Measurements from ENCODE around the gene P2RY11.

Gene P2RY11, protein sequence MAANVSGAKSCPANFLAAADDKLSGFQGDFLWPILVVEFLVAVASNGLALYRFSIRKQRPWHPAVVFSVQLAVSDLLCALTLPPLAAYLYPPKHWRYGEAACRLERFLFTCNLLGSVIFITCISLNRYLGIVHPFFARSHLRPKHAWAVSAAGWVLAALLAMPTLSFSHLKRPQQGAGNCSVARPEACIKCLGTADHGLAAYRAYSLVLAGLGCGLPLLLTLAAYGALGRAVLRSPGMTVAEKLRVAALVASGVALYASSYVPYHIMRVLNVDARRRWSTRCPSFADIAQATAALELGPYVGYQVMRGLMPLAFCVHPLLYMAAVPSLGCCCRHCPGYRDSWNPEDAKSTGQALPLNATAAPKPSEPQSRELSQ

DNA sequence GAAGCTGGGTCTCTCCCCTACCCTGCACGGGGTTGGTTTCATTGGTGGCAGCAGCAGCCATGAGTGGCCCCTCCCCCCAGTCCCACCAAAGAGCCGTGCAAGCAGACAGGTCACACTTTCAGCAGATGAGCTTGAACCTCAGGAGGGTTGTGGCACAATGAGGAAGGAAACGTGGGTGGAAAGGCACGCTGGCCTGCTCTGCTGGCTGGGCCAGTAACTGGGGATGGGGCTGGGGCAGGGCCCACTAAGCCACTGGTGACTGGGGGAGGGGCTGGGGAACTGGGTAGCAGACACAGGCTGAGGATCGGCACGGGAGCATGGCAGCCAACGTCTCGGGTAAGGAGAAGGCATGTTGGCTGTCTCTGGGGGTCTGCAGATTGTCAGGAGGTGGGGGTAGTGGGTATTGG lies at the start of gene P2RY11:
Gene P2RY11, plus strand, starts transcription at position 289 of the 407 bp plus-strand sequence. Its CDS starts 29 bp downstream, at position 318.
- DNase-seq: no peak

DNA sequence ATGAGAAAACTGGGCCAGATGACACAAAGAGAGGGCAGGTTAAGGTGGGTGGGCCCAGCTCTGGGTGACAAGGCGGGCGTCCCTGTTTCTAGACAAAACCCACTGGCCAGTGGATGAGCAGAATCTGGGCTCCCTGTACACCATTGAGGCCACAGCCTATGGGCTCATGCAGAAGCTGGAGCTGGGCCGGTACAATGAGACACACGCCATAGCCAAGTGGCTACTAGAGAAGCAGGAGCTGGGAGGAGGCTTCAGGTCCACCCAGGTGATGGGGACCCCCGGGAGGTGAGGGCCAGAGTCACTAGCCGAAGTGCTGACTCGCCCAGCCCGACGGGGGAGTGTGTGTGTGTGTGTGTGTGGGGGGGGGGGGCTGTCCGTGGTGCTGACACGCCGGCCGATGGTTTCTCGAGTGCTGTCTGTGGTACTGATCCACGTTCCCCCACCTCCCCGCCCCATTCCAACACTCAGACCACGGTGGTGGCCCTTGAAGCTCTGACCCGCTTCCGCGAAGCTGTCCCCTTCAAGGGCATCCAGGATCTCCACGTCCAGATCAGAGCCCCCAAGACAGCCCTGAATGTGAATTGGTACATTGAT lies 49.7 kb upstream of the P2RY11 start:
- no peak for DNase-seq

DNA sequence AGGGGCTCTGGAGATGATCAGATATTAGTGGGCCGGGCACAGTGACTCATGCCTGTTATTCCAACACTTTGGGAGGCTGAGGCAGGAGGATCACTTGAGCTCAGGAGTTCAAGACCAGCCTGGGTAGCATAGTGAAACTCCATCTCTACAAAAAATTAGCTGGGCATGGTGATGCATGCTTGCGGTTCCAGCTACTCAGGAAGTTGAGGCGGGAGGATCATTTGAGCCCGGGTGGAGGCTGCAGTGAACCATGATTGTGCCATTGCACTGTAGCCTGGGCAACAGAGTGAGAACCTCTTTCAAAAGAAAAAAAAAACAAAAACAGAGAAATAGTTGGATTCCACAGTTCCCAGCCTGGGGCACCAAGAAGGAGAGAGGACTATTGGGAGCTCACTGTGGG lies 43.3 kb upstream of the P2RY11 start:
- no peak for DNase-seq

DNA sequence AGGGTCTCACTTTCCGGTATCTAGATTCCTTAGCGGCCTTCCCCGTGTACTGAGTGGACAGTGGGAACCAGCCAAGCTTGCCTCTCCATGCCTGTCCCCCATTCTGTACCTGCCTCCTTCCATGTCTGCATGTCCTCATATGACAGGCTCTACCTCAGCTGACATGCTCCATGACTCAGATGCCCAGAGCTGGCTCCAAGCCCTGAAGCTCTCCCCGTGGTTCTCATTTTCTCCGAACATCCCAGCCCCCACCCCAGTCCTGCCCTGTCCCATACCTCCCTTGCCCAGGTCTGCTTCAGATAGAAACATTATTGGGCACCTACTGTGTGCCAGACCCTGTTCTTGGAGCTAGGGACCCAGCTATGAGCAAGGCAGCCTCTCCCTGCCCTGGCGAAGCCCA lies 42.4 kb upstream of the P2RY11 start:
- DNase-seq: no peak

DNA sequence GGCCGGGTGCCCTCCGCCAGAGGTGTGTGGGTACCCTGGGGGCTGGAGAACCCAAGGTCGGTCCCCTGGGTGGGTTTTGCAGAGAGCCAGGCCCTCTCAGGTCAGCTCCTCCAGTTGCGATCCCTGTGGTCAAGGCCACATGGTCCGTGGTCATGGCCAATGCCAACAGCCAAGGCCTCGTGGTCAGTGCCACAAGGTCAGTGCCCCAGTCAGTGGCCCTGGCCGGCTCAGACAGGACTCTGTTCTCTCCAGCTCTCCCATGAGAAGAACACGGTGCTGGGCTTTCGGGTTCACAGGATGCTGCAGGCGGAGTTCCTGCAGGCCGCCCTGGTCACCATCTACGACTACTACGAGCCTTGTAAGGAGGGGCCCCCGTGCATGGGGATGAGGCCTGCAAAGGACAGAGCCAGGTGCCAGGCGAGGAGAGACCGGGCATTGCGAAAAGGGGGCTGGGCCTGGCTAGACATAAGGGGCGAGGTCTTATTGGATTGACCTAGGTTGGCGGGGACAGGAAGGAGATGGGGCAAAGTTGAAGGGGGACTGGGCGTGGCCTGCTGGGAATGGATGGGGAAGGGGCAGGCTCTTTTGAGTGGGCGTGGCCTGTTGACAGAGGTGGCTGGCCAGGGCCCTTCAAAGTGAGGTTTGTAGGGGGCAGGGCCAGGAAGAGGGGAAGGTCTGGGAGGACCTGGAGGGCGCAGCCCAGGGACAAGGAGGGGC lies 40.6 kb upstream of the P2RY11 start:
- DNase-seq: no peak

DNA sequence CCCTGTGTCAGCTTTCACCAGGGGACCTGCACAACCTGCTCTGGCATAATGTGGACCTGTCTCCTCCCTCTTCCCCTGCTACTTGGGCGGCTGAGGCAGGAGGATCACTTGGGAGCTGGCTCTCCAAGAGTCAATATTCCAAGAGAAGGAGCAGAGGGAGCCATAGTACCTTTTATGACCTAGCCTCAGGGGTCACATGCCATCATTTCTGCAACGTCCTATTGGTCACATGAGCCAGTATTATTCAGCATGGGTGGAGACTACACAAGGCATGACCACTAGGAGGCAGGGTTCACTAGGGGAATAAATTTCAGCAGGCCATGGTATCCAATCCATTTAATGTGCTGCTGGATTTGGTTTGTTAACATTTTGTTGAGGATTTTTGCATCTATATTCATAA lies 37.3 kb upstream of the P2RY11 start:
- DNase-seq: no peak

DNA sequence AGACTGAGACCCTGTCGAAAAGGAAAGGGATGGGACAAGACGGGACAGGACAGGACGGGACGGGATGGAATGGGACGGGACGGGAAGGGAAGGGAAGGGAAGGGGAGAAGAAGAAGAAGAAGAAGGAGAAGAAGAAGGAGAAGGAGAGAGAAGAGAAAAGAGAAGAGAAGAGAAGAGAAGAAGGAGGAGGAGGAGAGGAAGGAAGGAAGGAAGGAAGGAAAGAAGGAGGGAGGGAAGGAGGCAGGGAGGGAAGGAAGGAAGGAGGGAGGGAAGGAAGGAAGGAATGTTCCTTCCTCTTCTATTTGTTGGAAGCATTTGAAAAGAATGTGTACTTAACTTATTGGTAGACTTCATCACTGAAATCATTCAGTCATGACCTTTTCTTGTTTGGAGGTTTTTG lies 35.0 kb upstream of the P2RY11 start:
- DNase-seq: no peak

DNA sequence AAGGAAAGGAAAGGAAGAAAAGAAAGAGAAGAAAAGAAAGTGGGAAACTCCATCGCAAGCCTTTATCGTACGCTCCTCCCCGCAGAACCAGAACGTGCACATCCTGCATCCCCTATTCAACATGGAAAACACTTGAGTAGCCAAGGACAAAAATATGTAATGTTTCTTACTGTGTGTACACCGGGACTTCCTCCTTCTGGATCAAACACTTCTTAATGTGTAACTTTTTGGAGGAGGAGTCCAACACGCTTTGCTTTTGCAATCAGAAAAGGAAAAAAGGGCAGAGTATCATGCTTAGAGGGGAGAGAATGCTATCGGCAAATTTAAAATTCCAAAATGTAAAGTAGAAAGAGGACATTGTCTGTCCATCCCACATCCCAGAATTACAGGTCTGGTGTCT lies 33.2 kb upstream of the P2RY11 start:
- no peak for DNase-seq

DNA sequence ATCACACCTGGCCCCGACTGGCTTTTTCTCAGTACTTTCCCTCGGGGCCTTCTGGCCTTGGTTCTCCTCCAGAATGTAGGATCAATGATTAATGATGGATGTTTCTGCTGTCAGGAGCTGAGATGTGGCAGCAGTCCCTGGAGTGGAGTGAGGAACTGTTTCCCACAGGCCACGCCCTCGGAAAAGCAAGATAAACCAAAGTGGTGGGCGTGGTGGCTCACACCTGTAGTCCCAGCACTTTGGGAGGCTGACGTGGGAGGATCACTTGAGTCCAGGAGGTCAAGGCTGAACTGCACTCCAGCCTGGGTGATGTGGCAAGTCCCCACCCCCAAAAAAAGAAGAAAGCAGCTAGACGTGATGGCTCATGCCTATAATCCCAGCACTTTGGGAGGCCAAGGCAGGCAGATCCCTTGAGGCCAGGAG lies 32.5 kb upstream of the P2RY11 start:
- no peak for DNase-seq

DNA sequence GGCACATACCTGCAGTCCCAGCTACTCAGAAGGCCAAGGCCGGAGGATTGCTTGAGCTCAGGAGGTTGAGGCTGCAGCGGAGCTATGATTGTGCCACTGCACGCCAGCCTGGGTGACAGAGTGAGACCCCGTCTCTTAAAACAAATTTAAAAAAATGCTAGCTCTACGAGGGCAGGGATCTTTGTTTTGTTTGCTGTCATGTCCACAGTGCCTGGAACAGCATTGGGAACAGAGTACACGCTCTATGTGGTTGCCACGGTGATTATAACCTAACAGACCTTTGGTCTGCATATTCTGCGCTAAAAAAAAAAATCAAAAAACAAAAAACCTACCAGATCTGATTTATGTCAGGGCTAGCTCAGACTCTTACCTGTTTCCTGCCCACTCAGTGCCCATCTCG lies 27.6 kb upstream of the P2RY11 start:
- no peak for DNase-seq

DNA sequence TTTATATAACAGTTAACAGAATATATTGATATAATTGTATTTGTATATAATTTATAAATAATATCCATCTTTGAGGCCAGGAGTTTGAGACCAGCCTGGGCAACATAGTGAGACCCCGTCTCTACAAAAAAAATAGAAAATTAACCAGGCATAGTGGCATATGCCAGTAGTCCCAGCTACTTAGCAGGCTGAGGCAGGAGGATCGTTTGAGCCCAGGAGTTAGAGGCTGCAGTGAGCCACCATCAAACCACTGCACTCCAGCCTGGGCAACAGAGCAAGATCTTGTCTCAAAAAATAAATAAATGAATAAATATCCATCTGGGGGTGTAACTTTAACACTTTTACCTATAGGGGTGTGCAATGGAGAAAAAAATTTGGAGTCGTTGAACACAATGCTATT lies 26.7 kb upstream of the P2RY11 start:
- DNase-seq: no peak

DNA sequence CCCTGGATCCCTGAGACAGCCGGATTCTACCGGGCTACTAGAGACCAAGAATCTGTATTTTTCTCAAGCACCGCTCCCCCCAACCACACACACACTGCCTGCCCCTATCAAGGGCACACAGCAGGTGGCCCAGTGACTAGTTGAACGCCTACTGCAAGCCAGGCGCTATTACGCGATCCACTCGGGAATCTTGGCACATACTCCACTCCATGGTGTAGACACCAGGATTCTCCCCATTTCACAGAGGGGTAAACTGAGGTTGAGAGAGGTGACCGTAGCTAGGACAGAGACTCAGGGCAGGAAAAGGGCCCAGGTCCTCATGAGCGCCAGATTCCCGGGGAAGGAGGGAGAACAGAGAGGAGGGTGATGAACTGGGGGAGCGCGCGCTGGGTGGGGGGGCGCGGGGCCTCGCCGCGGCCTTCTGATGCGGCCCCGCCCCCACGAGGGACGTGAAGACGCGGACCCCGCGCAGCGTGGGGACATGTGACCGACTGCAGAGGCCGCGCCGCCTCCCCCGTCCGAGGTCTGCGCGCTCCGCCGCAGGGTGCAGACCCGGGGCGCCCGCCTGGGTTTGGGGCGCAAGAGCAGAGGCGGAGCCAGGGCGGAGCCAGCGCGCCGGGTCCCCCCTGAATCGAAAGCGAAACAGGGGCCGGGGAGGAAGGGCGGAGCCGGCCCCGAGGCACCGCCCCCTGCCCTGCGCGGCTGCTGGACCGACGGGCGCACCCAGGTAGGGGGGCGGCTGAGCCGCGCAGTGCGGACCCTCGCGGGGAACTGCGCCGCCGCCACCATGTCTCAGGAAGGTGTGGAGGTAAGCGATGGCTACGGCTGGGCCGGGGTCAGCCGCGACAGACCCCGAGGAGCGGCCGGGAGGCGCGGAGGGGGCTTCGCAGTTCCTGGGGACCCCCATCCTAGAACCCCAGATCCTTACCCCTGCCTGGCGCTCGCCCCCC lies 25.6 kb upstream of the P2RY11 start, which contains the start of gene SHFL:
Gene SHFL, plus strand, starts transcription at position 677 of the 950 bp plus-strand sequence. Its CDS starts 111 bp downstream, at position 788.
- DNase-seq: peak; percentile 9

DNA sequence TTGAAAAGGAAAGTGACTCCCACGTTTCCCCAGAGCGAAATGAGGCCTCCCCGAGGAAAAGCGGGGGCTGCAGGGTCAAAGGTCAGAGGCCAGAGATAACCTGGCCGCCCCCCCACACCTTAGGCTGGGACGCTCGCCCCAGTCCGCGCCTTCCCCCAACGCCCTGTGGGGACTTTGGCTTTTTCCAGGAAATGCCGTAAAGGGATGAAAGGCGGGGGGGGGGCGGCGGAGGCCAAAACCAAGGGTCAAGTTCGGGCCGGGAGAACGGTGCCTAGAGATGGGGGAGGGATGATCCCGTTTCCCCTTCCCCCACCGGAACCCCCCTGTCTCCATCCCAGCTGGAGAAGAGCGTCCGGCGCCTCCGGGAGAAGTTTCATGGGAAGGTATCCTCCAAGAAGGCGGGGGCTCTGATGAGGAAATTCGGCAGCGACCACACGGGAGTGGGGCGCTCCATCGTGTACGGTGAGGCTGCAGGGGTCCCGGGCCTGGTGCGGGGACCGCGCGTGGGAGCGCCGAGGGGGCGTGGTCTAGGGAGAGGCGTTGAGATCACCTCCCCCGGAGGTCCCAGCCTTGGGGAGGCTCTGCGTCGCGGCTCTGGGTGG lies 24.8 kb upstream of the P2RY11 start:
- DNase-seq: no peak

DNA sequence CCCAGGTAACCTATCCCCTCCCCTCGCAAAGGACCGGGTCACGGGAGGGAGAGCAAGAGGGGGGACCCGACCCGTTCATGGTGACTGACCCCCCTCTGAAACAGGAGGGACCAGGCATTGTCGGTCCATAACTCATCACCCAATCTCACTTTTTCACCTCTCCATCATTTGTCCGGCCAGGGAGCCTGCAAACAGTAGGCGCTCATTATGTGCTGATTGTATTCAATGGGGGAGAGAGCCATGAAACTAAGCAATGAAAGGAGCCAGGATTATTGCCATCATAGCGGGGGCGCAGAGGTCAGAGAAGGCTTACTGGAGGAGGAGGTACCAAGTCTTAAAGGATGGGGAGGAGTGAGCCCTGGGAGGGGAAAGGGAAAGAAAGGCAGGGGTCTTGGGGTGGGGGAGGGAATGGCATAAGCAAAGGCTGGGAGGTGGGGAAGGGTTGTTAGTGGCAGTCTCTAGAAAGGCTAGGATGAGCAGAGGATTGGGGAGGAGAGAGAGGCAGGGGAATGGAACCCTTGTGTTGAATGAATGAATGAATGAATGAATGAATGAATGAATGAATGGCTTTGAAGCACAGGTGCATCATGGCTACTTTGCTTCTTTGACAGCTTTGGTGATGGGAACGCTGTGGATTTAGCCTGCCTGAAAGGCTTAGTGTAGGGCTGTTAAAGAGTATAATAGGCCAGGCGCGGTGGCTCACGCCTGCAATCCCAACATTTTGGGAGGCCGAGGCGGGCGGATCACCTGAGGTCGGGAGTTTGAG lies 24.0 kb upstream of the P2RY11 start:
- no peak for DNase-seq

DNA sequence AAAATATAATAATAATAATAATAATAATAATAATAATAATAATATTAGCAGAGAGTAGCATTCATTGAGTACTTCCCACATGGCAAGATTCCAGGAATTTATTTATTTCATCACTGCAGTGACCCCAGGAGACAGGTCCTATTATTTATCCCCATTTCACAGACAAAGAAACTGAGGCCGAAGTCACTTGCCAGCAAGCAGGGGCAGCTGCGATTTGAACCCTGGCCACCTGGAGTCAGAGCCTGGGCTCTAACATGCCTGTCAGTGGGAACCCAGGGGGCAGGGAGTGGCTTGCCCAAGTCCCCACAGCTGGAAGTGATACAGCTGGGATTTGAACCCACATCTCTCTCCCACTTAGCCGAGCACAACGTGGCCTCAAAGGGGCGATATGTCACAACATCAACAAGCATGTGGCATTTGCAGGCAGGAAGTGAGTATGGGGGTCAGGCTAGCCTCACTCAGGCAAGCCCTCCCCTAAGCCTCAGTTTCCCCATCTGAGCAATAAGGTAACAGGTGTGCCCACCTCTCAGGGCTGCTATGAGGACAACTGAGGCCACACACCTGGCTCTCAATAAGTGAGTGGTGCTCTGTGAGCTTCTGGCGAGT lies 22.4 kb upstream of the P2RY11 start:
- no peak for DNase-seq

DNA sequence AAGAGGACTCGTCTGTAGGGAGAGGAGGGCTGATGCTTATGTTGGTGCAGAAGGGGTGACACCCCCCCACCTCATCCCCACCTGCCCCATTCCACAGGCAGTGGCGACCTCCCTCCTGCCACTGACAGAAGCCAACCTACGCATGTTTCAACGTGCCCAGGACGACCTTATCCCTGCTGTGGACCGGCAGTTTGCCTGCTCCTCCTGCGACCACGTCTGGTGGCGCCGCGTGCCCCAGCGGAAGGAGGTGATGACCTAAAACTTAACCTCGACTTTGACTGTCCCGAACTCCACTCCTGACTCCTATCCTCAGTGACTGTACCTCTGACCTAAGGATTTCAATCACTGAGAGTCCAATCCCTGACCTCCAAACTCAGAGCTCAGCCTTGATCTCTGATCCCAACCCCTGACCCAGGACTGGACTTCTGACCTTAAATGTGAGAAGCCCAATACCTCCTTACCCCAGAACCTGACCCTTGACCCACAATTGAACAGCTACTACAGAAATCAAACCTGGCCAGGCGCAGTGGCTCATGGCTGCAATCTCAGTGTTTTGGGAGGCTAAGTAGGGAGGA lies 21.6 kb upstream of the P2RY11 start:
- DNase-seq: no peak

DNA sequence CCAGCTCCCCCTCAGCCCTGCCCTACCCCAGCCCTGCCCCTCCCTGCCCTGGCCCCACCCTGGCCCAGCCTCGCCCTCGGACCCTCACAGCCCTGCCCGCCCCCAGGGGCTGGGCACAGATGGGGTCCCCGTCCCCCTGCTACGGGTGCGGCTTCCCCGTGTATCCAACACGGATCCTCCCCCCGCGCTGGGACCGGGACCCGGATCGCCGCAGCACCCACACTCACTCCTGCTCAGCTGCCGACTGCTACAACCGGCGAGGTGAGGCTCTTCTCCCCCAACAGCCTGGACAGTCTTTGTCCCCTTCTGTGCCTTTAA lies 20.2 kb upstream of the P2RY11 start:
- DNase-seq: no peak

DNA sequence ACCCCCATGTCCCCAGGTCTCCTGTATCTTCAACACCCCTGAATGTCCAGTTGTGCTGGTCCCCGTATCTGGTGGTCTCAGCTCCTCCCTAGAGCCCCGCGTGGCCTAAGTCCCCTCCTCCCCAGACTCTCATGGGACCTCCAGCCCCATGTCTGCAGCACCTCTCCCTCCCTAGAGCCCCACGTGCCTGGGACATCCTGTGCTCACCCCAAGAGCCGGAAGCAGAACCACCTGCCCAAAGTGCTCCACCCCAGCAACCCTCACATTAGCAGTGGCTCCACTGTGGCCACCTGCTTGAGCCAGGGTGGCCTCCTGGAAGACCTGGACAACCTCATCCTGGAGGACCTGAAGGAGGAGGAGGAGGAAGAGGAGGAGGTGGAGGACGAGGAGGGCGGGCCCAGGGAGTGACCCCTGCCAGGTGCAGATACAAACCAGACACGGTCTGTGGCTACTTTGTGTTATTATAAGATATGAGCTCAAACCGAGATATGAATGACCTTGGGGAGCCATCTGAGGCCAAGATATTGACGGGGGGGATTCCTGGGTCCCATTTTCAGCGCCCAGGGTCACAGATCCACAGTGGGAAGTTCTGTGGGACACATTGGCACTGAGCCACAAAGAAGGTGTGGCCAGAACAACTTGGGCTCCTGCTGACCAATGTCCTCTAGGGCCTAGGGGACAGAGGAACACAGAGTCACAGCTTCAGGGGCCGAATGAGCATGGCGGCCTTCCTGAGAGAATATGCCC lies 19.4 kb upstream of the P2RY11 start:
- no peak for DNase-seq

DNA sequence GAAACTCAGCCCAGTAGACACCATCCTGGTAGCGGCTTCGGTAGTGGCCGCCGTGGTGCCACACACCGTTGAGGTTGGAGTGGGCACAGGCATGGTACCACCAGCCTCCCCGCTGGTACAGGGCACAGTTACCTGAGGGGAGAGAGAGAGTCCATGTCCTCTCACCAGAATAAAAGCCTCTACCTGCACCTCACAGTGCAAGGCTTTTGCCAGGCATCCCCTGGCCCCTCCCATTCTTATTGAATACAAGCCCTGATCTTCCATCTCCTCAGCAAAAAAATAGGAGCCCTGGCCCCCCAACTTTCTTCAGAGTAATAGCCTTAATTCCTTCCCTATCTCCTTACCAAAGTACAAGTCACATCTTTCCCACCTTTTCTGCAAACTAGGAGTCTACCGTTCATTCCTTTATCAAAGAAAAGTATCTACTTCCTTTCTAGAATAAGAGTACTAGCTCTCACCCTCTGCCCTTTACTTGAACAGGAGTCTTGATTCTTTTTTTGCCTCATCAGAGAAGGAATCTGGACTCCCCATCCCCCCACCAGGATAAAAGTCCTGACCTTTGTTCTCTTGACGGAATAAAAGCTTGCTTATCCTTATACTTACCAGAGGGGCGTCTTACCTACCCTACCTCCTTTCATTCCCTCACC lies 18.7 kb upstream of the P2RY11 start:
- no peak for DNase-seq

Measured in NCI-H748 treated with DMSO at 0.1 percent for 48 hours (cell line).